ENCODE measurements around the gene FAM32A.
"Not testable (repeated sequence)": the region's sequence is repeated elsewhere in the genome, so short reads cannot be mapped to it uniquely, and the experiment has no call there.

FAM32A gene

DNA sequence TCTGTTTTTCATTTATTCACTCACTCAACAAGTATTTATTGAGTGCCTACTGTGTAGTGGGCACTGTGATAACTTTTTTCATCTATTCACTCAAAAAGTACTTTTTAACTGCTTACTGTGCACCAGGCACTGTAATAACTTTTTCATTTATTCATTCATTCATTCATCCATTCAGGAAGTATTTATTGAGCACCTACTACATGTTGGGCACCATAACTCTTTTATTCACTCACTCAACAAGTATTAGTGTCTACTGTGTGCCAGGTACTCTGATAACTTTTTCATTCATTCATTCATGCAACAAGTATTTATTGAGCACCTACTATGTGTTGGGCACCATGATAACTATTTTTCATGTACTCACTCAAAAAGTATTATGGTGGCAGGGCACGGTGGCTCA is 18.8 kb upstream of the FAM32A start:
- DNase-seq, result no peak

DNA sequence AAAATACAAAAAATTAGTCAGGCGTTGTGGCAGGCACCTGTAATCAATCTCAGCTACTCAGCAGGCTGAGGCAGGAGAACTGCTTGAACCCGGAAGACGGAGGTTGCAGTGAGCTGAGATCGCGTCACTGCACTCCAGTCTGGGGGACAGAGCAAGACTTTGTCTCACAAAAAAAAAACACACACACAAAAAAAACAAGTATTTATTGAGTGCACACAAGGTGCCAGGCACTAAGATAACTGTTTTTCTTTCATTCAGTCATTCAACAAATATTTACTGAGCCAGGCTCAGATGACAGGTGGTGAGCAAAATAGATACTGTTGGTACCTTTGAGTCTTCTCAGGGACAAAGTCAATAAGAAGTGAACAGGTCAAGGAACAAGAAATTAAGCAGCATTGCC is 18.2 kb upstream of the FAM32A start:
- no peak for DNase-seq

DNA sequence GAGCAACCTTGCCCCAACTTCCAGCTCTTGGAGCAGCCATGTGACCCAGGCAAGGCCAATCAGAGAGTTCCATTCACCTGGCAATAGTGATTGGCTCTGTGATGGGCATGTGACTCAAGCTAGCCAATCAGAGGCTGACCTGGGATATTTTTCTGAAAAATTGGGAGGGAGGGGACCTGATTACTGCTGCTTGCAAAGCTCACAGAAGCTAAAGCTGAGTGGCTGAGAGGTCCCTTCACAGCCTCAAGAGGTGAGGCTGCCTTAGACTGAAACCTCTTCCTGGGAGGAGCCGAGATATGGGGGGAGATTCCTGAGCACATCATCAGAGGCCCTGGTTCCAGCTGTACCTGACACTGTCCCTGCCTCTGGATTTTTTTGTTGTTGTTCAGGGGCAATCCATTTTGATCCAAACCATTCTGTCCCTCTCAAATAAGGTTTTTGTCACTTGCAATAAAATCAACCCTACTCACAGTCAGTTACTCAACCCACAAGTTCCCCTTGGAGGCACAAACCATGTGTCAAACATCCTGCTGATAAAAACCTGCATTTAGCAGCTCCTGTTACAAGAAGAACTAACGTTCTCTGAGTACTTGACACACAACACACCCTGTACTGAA is 16.6 kb upstream of the FAM32A start:
- DNase-seq, result no peak

DNA sequence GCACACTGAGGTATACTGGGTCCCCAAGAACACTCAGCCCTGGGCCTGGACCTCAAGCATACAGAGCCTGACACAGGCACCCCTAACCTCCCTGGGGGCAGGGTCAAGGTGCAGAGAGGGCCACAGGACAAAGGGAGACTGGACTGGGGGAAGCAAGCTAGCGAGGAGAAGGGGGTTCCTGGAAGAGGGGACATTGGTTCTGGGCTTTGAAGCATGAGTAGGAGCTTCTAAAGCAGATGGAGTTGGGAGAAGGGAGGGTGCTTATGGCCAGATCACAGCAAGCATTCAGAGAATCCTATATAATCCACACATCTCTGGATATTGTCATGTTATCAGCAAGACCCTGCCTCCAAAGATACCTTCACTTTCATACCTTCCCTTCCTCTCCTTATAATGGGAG is 15.1 kb upstream of the FAM32A start:
- DNase-seq, result no peak

DNA sequence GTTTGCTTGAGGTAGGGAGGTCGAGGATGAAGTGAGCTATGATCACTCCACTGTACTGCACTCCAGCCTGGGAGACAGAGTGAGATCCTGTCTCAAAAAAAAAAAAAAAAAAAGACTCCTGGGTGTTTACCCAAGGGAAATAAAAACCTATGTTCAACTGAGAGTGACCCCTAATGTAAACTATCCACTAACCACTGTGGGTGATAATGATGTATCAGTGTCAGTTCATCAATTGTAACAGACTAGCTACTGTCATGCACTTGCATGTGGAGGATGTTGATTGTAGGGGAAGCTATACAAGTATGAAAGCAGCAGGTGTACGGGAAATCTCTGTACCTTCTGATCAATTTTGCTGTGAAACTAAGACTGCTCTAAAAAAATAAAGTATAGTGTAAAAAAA is 9.3 kb upstream of the FAM32A start:
- DNase-seq, result no peak

DNA sequence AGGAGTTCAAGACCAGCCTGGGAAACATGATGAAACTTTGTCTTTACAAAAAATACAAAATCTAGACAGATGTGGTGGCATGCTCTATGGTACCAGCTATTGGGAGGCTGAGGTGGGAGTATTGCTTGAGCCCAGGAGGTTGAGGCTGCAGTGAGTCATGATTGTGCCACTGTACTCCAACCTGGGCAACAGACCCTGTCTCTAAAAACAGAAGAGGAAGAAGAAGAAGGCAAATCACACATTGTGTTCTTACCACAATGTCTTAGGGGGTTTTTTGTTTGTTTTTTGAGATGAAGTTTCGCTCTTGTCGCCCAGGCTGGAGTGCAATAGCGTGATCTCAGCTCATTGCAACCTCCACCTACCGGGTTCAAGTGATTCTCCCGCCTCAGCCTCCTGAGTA is 6.3 kb upstream of the FAM32A start:
- not testable (repeated sequence) for DNase-seq

DNA sequence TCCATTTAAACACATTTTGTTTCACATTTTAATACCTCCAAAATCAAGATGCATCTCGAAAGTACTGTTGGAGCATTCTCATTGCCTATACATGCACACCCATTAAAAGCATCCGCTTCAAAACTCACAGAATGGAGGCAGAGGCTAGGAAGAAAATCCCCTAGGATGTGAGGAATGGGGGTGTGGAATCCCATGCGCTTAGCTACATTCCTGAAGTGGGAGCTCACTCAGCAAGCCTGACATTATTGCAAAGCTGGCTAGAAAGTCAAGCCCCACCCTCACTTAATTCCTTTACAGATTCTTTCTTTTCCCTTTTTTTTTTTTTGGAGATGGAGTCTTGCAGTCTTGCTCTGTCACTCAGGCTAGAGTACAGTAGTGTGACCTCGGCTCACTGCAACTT is 4.6 kb upstream of the FAM32A start:
- no peak for DNase-seq

DNA sequence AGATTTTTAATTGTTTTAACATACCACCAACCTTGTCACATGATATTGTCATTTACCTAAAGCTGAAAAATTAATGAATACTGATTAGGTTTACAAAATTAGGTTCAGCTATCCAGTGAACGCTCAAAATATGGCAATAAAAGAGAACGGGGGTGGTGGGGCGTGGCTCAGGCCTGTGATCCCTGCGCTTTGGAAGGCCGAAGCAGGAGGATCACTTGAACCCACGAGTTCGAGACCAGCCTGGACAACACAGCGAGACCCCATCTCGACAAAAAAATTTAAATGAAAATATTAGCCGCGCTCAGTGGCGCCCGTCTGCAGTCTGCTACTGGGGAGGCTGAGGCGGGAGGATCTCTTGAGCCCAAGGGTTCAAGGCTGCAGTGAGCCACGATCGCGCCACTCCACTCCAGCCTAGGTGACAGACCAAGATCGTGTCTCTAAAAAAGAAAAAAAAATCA is 516 bp upstream of the FAM32A start:
- no peak for DNase-seq

DNA sequence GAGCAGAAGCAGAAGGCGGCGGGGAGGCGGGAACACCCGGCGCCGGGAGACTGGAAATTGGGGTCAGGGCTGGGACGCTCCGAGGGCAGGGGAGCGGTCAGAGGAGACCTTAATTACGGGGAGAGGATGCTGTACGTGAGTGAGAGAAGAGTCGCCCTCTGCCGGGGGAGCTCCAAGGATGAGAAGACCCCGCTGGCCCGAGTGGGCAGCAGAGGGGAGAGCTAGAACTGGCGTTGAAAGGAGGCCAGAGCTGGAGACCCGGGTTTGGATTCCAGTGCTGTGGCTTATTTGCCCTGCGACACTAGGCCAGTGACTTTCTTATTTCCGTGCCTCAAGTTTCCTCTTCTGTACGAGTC is 536 bp downstream of the FAM32A start:
- no peak for DNase-seq

DNA sequence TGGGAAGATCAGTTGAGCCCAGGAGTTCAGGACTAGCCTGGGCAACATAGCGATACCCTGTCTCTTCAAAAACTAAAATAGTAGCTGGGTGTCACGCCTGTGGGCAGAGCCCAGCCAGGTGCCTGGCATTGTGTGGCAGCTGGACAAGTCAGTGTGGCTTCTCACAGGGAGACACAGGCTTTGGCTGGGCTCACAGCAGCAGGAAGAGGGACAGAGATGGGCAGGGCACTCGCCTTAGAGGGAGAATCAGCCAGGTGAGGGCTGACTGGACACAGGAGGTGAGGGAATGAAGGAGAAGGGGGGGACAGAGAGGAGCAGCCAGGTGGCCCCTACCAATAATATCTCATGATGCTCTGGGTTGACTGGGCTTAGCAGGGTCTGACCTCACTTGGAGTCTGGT is 3.3 kb downstream of the FAM32A start:
- DNase-seq, result no peak

DNA sequence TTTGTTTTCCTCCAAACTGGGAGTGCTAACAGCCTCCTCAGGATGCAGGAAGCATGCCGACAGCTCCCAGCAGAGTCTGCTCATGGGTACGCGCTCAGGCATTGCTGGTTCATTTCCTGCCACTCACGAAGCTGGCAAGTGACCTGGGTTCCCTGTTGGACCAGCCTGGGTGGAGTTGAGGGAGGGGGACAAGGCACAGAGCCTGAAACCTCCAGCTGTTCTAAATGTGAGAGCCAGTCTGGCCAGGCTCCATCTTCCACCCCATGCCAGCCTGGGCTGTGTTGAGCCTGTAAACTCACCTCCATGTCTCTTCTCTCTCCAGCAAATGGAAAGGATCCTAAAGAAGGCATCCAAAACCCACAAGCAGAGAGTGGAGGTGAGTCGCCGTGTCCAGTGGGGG is 5.0 kb downstream of the FAM32A start:
- DNase-seq, result no peak

DNA sequence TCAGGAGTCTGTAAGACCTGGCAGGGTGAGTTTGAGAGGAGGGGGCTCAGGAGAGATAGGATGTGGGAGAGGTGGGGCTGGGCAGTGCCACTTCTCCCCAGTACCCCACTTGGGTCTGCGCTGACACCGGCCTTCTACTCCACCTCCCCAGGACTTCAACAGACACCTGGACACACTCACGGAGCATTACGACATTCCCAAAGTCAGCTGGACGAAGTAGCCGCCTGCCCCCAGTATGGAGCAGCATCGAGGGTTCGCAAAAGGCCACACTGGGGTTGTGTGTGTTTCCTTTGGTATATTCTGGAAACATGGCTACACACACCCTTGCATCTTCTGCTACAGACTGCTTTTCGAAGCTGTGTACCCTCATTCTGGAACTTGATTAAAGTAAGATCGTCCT is 5.5 kb downstream of the FAM32A start:
- no peak for DNase-seq

DNA sequence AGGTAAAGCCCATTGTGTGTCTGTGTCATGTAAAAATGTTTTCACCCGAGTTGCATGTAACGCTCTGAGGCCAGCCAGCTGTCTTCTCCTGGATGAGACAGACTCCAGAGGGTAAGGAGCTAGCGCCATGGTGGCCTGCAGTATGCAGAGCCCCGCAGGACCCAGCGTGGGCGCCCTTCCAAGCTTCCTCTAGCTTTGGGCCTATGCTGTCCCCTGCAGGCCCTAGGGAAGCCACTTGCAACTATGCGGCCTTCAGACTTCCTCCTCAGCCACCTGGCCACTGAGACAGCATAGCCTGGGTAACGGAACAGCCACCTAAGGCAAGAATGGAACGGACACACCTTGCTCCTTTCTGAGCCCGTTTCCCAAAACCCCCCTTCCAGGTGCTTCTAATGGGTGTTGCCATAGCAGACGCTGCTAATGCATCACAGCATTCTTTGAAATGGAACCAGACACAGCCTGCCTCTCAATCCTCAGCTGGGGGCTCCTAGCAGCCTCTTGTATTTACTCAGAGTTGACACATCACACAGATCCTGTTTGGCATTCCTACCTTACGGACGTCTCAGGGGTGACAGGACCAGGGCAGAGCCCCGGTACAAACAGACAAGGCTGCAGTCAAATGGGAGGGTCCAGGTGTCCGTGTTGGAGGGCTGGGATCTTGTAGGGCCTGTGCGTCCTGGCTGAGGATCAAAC is 6.2 kb downstream of the FAM32A start:
- DNase-seq, result no peak

DNA sequence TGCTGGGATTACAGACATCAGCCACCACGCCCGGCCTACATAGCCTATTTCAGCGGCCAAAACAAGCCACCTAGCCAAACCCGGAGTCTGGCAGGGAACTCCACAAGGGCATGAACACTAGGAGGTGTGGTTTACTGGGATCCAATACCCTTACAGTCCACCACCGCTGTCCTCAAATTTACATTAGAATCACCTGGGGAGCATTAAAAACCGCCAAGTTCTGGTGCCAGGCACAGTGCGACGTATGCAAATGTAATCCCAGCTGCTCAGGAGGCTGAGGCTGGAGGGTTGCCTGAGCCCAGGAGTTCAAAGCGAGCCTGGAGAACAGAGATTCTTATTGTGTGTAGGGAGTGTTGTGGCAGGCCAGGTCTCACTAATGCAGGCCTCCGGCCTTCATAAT is 8.3 kb downstream of the FAM32A start:
- DNase-seq, result no peak

DNA sequence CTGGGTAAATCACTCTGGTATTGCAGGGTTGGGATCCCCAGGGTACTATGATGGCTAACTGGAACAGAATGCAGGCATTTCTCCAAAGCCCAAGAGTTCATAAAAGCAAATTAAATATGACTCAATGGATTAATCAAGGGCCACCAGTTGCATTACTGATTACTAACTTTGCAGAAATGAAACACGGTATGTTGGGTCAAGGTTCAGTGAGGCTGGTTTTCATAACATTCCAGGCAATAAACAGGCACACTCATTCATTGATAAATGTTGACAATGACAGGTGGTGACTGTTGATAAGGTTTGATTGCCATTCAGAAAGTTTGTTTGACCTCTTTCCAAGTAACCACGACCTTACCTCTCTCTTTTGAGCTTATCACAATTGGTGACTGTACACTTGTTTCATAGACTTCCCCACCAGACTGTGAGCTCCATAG is 12.0 kb downstream of the FAM32A start:
- no peak for DNase-seq

DNA sequence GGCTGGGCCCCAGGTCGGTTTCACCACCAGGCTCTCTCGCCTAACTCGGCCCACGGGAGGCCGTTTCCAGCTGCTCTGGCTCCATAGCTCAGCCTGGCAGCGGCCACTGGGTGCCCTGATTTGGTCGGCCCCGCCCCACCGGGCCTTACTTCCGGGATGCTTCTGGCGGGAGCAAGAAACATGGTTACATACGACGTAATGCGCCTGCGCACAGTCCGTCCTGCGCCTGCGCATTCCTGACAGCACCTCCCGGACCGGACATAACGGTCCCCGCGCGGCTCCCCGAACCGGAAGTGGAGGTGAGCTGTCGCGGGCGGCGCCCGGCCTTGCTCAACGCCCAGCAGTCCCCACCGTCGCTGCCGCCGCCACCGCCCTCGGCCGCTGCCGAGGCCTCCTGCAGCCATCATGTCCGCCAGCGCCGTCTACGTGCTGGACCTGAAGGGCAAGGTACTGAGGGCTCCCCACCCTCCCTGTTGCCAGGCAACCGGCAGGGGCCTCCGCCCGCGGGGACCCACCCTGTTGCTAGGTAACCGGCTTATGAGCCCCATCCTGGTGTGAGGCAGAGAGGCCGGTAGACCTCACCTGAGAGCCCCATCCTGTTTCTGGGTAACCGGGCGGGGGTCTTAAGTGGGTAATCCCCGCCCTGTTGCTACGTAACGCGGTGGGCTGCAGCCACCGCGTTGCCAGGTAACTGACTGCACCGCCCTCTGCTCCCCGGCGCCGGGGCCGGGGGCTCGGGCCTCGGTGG is 12.6 kb downstream of the FAM32A start, which contains the start of gene AP1M1:
Gene AP1M1 (plus strand): TSS at position 290 of the 748 bp plus-strand sequence. CDS start 116 bp downstream, at position 406.
- peak; percentile 97 for DNase-seq

DNA sequence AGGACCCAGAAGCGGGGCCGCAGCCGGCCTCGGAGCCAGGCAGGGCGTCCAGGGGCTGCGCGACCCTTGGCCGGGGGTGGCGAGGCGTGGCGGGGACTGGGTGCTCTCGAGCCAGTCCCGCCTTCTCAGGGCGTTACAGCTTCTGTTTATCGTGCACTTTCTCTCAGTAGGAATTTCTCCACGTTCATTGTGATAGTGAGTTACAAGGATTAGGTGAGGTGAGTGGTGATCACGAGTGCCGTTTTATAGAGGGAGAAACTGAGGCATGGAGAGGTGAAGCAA is 13.1 kb downstream of the FAM32A start:
- no peak for DNase-seq

DNA sequence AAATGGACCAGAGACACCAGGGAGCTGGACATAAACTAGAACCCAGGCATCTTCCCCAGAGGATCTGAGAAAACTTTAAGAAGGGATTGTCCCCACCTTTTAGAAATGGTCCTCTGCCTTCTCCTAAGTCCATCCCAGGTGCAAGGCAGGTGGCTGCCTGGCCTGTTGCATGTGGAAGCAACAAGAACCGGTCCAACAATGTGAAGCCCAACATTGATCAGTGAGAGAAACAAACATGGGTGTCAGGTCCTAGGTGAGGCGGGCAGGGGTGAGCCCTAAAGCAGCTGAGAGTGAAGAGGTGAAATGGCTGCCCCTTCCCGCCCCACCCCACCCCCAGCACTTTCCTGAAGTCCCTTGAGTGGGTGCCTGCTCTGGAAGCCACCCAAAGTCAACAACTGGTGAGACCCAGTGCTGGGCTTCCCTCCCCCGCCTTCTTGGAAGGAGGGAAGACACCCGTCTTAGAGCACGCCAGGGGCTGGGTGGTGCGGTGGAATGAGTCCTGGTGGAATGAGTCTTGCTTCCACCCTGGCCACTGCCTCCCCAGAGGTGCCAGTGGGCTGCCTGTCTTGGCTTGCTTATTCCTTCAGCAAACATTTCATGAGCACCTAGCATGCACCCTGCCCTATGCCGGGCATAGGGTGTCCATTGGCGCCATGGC is 14.2 kb downstream of the FAM32A start:
- DNase-seq, result no peak

DNA sequence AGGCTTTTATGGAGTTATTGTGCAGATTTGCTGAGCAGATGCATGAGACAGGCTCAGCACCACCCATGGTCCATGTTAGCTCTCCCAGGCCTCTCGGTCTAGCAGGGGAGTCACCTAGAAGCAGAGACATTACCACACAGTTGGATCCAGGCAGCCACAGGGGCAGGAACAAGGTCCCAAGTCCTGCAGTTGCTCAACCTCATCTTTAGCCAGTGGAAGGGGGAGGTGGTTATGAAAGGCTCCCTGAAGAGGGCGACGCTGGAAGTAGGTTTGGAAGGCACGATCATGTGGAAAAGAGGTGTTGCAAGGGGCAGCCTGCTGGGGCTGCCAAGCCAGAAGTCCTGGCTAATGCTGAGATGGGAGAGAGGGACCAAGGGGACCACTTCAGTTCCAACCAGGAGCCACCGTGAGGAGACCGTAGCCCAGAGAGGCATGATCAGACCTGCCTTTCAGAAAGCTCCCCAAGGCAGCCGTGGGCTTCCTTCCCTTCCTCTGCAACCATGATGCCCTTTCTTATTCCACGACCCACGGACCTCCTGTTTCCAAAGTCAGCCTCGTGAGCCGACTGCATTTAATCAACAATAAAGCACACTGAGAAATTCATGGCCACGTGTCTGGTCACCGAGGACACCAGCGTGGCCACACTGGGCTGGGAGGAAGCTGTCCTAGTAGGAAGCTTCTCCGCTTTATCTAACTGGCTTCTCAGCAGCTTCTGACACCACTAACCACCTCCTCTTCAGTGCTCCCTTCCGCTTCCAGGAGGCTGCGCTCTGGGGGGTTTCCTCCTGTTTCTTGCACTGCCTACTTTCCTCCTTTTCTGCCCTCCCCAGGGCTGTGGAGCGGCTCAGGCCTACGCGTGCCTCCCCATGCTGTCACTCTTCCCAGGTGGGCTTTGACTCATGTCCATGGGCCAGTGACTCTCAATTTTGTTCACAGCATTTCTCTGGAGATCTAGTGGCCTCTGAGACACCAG is 15.1 kb downstream of the FAM32A start:
- DNase-seq, result no peak

DNA sequence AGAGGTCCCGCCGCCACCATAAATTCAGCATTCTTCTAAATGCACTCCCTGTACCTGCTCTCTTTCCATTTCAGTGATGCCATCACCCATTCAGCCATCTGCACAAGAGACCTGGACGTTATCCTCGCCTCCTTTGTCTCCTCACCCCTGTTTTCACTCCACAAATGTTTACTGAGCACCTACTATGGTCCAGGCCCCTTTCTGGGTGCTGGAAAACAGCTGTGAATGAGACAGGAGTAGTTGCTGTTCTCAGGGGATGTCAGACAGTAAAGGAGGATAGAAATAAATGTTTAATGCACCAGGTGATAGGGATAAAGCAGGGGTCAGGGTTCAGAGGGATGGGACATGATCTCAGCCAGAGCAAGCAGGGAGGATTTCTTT is 15.8 kb downstream of the FAM32A start:
- no peak for DNase-seq

DNA sequence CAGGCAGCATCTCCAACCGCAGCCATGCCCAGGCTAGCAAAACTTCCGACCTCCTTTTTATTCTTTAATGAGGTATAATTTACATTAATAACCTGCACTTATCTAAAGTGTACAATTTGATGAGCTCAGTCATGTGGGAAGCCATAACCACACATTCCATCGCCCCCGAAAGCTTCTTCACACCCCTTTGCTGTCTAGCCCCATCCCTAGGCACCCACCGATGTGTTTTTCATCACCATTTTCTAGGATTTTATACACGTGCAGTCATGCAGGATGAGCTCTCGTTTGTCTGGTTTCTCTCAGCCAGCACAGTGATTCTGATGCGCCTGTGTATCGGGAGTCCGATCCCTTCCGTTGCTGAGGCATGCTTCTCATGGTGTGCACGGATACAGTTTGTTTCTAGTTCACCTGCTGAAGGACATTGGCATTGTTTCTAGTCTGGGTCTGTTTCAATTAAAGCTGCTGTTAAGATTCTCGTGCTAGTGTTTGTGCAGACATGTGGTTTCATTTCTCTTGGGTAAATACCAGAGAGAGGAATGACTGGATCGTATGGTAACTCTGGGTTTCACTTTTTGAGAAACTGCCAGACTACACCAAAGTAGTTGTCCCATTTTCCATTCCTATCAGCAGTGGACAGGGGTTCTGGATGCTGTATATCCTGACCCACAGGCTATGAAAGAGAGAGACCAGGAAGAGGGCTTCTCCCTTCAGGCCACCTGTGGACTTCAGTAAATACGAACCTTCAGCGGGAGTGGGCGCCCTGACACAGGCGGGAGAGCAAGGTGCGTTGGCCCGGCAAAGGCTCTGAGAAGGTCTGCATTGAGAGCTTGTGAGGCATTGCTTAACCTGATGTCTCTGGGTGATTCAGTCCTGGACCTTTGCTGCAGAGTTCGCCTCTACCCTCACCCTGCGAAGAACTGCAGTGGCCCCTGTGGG is 17.4 kb downstream of the FAM32A start:
- peak; percentile 9 for DNase-seq
